SW 1271 (cell line): ENCODE measurements around the gene SESN1.

Experiments
- DNase-seq, 2 experiments: peaks; one replicate each; lab custom pipeline; 2025; lab: John Stamatoyannopoulos, UW

Gene SESN1

DNA sequence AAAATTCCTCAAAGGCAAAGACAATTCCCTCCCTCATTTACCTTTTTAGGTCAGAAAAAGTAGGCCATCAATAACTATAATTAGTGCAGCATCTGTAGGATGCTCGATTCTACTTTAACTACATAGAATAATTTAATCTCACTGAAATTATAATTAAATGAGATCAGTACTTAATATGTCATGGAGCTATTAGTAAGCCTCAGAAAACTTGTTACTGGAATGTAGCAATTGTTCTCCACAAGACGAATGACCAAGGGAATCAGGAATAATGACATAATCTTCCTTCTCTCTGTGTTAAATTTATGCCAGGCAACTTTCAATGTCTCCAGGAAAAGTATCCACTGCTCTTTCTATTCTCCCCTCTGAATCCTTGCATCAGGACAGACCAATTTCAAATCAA lies 34.1 kb downstream of the SESN1 start:
- DNase-seq, result no peak

DNA sequence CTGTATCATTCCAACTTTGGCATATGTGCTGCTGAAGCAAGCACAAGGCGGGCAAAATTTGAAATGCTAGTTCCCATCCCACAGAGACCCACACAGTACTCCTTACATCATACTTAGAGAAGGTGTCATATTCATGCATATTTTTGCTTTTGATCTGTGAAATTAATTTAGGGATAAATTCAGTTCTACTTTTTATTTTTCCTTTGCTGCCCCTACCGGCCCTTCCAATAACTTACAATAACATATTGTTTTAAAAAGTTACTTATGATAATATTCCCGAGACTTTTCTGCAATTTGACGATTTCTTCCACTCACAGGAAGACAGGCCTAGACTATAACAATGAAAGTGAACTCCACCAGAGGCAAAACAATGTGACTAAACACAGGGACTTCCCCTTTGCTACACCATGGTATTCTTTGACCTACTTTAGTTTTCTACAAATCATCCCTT lies 35.0 kb downstream of the SESN1 start:
- no peak for DNase-seq

GRCh38 chr6:109059153-109059552 lies 35.5 kb downstream of the SESN1 start:
- no peak for DNase-seq

DNA sequence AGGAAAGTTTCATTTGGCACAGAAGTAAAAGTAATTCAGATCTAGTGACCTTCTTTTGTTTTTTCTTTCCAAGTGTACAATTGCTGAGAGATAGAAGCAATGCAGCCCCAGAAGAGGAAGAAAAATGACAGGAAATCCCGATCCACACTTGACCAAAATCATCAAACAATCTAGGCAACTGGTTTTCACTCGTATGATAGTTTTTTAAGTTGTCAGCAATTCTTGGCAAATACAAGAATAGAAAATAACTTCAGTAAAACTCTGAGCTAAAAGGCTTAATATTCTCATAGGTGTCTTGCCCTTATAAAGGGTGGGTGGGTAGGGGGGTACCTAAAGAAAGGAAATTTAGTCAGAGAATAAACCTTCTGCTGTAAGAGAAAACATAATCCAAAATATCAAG lies 36.0 kb downstream of the SESN1 start:
- DNase-seq, result no peak

DNA sequence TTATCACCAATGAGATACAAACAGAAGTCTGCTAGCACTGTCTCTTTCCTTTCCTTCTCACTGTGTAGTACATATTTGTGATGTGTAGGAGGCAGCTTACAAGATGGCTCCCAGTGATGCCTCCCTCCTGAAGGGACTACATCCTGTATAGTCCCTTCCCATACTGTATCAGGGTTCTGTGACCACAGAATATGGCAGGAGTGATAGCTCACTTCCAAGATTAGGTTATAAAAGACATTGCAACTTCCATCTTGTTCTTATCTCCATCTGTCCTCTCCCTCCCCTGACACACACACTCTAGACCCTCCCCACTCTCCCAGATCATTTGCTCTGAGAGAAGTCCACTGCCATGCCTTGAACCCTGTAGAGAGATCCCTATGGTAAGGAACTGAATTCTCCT lies 38.0 kb downstream of the SESN1 start:
- DNase-seq, result no peak

DNA sequence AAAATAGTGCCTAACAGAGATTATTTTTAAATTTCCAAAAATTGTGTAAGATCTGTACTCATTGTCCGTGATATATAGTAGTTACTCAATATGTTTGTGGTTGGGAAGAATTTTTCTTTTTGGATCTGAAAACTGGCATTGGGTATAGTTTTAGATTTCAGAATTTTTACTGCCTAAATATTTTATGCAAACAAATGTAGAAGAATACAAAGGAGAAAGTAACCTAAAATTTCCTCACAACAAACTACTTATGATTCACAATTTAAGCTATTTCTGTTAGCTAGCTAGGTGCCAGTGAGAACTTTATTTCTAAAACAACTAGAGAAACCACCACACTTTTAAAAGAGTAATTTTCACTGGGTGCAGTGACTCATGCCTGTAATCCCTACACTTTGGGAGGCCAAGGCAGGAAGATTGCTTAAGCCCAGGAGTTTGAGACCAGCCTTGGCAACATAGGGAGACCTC lies 38.8 kb downstream of the SESN1 start:
- no peak for DNase-seq

DNA sequence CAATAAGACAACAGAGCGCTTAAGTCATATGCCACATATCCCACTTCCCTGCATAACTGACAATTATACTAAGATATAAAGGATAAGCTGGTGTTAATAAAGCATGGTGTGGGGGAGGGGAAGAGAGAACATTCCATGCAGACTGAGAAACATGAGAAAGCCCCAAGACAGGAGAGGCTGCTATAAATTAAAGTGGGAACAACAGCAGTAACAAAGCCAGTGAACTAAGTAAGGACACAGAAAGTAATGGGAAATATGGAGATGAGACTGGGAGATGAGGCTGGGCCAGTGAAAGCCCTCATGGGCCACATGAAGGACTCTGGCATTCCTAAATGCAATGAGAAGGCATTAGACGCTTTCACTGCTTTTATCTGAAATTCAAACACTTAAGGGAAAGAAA lies 41.3 kb downstream of the SESN1 start:
- DNase-seq, result no peak

- DNase-seq, result no peak
Observed at GRCh38 chr6:109052852-109053251, 41.8 kb downstream of the SESN1 start.

DNA sequence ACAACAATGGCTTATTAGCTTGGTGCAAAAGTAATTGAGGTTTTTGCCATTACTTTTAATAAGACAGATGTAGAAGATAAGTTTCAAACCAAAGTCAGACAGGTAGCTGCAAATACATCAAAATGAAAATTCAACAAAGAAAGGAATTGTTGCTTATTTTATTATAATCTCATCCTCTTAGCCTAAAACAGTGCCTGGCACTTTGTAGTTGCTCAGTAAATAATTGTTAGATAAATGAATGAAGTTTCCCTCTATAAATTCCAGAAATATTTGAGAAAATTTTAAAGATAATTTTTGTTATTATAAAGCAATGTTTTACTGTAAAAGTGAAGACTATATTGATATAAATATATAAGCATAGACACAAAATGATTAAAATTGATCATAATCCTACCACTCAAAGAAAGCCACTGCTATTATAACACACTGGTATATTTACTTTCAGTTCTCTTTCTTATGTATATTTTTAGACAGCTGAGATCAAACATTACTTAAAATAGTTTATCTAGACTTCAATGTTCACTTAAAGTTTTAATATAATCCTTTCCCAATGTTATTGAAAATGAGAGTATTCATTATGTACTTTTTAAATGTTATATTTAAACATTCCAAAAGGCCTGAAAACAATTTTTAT lies 42.5 kb downstream of the SESN1 start:
- DNase-seq, result no peak

DNA sequence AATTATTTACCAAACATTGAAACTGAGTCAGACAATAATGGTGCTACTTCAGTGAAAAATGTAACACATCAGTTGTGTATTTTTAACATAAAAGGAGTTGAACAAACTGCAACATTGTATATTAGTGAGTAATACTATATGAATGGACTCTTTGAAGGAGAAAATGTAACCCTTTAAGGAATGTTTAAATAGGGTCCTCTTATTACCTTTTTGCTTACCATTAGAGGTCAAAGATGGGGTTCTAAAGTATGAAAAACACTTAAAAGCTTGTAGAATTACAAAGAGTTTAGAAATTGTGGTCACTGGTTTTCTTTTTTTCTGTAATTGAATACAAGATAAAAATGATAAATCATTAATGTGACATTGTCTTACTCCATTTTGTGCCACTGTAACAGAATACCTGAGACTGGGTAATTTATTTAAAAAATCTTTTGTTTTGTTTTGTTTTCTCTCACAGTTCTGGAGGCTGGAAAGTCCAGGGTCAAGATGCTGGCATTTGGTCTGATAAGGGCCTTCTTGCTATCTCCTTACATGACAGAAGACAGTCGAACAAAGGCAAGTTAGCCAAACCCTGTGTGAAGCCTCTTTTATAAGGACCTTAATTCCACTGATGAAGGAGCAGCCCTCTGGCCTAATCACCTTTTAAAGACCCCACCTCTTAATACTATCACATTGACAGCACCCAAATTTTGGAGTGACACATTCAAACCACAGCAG lies 43.2 kb downstream of the SESN1 start:
- DNase-seq, result no peak

- no peak for DNase-seq
Observed at GRCh38 chr6:109050447-109051102, 44.1 kb downstream of the SESN1 start.

DNA sequence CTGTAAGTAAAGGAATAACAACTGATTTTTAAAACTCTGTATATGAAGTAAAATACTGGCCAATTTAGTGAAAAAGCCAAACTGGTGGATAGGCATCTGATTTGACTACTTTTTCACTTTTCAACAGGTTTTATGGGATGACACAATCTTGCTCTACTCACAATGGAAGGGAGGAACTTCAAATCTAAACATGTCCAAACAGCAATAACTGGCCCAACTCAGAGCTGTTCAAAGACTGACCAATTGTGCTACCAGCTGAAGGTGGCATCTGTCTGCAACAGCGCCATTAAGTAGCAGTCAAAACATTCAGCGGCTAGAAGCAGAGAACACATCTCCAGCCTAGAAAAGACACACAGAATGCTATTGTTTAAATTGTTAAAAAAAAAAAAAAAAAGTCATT lies 44.6 kb downstream of the SESN1 start:
- no peak for DNase-seq

GRCh38 chr6:109048670-109049415 lies 45.8 kb downstream of the SESN1 start:
- no peak for DNase-seq

GRCh38 chr6:109048176-109048575 lies 46.5 kb downstream of the SESN1 start:
- DNase-seq, result no peak

- no peak for DNase-seq
Observed at GRCh38 chr6:109045493-109045892, 49.2 kb downstream of the SESN1 start.

- no peak for DNase-seq
Observed at GRCh38 chr6:109039795-109040194, 54.9 kb downstream of the SESN1 start.

DNA sequence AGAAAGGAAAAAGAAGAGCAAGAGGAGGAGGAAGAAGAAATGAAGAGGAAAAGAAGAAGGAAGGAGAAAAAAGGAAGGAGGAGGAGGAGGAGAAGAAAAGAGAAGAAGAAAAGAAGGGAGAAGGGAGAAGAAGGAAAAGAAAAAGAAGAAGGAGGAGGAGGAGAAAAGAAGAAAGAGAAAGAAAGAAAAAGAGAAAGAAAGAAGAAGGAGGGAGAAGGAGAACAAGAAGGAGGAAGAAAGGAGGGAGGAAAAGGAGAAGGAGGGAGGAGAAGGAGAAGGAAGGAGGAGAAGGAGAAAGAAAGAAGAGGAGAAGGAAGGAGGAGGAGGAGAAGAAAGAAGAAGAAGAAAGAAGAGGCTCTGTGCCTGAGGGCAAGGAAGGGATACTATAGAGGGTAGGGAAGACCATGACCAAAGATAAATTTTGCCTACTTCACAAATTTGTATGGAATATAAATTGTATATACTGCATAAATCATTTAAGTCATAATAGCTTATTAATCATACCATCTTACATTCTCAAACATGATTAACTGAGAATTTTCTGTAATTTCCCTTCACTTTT lies 55.7 kb downstream of the SESN1 start:
- DNase-seq, result no peak

GRCh38 chr6:109036574-109037294 lies 57.9 kb downstream of the SESN1 start:
- no peak for DNase-seq

- no peak for DNase-seq
Observed at GRCh38 chr6:109034526-109034925, 60.1 kb downstream of the SESN1 start.

GRCh38 chr6:109033655-109034054 lies 61.0 kb downstream of the SESN1 start:
- DNase-seq, result no peak

GRCh38 chr6:109031416-109031815 lies 63.2 kb downstream of the SESN1 start:
- DNase-seq, result no peak
